Nucleus accumbens (tissue), 56 donors: ENCODE data around the gene ANAPC16.
A peak's percentile ranks its signal among the peaks of the same experiment; 100 is the strongest.
"Not testable (repeated sequence)": the region's sequence is repeated elsewhere in the genome, so short reads cannot be mapped to it uniquely, and the experiment has no call there.

ENCODE experiments used
- DNase-seq, 56 donors: peaks; one replicate each; lab custom pipeline; 2025; lab: John Stamatoyannopoulos, UW

The ANAPC16 gene

GRCh38 chr10:72211381-72211780, 4.4 kb upstream of the ANAPC16 start:
- not testable (repeated sequence) for DNase-seq

DNA sequence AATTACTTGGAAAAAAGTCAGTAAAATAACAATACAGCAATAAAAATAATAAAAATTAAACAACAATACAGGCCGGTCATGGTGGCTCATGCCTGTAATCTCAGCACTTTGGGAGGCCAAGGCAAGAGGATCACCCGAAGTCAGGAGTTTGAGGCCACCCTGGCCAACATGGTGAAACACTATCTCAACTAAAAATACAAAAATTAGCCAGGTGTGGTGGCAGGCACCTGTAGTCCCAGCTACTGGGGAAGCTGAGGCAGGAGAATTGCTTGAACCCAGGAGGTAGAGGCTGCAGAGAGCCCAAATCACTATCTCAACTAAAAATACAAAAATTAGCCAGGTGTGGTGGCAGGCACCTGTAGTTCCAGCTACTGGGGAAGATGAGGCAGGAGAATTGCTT, 4.0 kb upstream of the ANAPC16 start:
- not testable (repeated sequence) for DNase-seq

DNA sequence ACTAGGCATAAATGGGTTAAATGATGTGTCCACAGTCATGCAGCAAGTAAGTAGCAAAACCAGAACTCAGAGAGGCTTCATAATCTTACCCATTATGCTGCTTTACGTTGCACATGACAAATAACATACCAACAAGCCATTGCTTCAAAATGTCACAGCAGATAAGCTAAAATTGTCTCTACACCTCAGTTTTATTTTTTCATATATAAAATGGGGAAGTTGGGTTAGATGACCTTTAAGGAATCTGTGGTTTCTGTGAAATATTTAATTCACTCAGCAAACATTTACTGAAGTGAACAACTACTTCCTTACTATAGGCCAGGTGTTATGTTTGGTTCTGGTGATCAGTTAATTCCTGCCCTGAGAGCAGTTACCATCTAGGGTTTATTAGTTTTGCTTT, 2.5 kb downstream of the ANAPC16 start:
- no peak for DNase-seq

GRCh38 chr10:72218726-72219125, 2.9 kb downstream of the ANAPC16 start:
- no peak for DNase-seq

- no peak for DNase-seq
These were observed 3.5 kb downstream of the ANAPC16 start for GRCh38 chr10:72219235-72219814.

DNA sequence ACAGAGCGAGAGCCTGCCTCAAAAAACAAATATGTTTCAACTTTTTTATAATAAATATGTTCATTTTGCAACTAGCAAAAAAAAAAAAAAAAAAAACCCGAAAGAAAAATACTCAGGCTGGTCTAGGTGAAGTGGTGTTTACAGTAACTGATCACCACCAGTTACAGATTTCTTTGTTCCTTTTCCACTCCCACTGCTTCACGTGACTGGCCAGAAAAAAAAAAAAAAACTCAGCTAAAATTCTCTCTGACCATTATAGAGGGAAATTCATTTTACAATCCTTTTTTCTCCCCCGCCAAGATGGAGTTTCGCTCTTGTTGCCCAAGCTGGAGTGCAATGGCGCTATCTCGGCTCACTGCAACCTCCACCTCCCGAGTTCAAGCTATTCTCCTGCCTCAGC, 4.8 kb downstream of the ANAPC16 start:
- no peak for DNase-seq

GRCh38 chr10:72221278-72221677, 5.5 kb downstream of the ANAPC16 start:
- DNase-seq = no peak

DNA sequence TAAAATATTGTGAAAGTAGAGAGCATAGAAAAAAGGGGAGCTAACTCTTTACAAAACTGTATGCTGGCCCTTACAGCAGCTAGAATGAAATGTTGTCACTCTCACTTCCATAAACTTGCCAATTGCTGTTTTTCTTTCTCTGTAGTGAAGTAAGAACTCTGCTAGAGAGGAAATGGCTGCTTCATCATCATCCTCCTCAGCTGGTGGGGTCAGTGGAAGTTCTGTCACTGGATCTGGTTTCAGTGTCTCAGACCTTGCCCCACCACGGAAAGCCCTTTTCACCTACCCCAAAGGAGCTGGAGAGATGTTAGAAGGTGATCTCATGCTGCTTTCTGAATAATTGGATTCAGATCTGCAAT, 7.9 kb downstream of the ANAPC16 start:
- no peak for DNase-seq

DNA sequence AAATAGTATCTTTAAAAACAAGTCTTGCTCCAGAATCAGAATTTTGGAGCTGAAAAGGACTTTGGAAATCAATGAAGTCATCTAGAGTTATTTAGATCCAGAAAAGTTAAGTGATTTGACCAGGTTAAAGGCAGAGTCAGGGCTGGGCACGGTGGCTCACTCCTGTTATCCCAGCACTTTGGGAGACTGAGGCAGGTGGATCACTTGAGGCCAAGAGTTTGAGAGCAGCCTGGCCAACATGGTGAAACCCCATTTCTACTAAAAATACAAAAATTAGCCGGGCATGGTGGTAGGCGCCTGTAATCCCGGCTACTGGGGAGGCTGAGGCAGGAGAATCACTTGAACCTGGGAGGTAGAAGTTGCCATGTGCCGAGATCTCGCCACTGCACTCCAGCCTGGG, 8.4 kb downstream of the ANAPC16 start:
- DNase-seq = not testable (repeated sequence)

- peak in 4 of 56 donors; percentile 7 to 20 (median 14) for DNase-seq
These were observed 10.7 kb downstream of the ANAPC16 start for GRCh38 chr10:72226418-72227027.

DNA sequence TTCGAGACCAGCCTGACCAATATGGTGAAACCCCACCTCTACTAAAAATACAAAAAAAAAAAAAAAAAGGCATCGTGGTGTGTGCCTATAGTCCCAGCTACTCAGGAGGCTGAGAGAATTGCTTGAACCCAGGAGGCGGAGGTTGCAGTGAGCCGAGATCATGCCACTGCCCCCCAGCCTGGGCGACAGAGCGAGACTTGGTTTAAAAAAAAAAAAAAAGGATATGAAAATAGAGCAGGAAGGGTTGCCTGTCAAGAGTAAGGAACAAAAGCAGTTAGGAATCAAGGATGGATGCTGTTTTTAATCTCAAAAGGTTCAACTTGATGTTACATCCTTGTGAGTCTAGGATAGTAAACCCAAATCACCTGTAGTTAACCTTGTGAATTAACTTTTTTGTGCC, 12.0 kb downstream of the ANAPC16 start:
- DNase-seq = no peak

- DNase-seq = no peak
These were observed 12.5 kb downstream of the ANAPC16 start for GRCh38 chr10:72228318-72228751.

GRCh38 chr10:72229261-72230251, 13.7 kb downstream of the ANAPC16 start:
- no peak for DNase-seq

- DNase-seq = no peak
These were observed 17.8 kb downstream of the ANAPC16 start for GRCh38 chr10:72233621-72234020.

DNA sequence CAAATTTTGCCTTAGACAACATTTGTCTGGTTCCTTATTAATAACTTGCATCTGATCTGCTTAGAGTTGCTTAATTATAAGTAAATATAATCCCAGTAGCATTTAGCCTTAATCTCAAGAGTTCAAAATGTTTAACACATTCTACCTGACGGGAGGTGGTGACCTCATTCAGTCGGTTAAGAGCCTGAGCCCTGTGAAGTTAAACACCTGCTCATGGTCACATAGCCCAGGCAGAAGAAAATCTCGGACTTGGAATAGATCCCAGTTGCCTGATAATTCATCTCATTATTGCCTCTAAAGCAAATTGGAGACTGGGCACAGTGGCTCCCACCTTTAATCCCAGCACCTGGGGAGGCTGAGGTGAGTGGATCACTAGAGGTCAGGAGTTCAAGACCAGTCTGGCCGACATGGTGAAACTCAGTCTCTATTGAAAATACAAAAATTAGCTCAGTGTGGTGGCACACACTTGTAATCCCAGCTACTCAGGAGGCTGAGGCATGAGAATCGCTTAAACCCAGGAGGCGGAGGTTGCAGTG, 18.8 kb downstream of the ANAPC16 start:
- no peak for DNase-seq

DNA sequence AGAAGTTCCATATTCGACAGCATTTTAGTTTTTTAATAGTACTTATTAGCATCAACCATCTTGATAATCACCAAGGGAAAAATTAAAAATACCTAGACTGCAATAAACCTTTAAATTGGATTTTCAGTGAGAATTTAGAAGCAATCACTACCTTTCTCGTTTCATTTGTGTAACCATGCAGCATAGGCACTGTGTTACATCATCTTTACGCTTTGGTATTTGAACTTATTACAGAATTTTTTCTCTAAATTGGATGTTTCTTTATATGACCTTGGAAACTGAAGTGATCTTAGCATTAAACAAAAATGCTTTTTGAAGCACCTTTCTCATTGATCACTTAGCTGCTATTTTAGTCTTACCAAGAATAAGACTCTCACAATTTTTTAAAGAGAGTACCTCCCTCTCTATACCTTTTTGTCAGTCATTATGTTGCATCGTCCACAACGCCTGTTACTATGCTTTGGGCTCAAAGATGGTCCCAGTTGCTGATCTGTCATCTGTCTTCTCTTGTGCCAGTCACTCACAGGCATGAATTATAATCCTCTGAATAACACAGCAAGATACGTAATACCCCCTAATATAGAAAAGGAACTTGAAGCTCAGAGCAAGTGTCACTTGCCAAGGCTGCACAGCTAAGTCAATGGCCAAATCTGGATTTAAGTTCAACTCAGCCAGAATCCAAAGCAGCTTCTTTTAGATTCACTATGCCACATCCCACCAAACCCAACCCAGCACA, 19.9 kb downstream of the ANAPC16 start:
- no peak for DNase-seq

DNA sequence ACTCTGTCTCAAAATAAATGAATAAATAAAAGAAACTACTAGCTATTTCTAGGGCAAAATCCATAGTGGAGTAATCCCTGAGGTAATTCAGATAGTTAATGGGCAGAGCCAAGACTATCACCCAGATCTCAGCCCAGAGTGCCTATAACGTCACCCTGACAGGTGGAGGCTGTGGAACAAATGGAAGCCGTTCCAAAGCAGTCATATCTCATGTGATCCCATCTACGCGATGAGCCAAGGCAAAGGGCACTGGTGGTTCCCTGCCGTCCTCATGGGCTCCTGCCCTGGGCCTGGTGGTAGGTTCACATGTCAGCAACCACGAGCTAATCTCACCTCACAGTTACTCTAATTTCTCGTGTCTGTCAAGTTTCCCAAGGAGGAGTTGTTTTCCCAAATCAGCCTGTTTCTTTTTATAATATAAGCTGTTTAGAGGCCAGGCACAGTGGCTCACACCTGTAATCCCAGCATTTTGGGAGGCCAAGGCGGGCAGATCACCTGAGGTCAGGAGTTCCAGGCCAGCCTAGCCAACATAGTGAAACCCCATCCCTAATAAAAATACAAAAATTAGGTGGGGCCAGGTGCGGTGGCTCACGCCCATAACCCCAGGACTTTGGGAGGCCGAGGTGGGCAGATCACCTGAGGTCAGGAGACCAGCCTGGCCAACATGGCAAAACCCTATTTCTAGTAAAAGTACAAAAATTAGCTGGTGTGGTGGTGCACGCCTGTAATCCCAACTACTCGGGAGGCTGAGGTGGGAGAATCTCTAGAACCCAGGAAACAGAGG, 22.8 kb downstream of the ANAPC16 start:
- no peak for DNase-seq

DNA sequence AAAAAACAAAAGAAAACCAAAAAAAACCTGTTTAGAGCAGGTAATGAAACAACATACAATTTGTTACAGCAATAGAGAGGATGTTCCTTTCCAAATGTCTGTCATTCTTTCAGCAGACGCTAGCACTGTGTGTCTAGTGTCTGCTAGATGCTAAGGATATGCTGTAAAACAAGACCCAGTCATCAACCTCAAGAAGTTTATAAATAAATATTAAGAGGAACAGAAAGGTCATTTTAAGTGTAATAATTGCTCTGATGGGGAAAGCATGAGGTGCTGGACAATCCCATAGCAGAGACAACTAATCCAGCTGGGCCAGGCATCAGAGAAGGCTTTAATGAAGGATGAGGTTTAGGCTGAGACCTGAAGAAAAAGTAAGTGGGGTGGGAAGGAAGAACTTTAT, 23.6 kb downstream of the ANAPC16 start:
- DNase-seq = no peak

- no peak for DNase-seq
These were observed 24.6 kb downstream of the ANAPC16 start for GRCh38 chr10:72240371-72240770.
